ENCODE data around the gene BANP.

- TF ChIP-seq EZH2phosphoT487 (IDR thresholded peaks at IDR 0.05; ENCODE audit: insufficient read depth, low read depth) (no peak), EZH2 (IDR thresholded peaks at IDR 0.05; ENCODE audit: insufficient read depth, poor library complexity, severe bottlenecking) (no peak)
Measured at GRCh38 chr16:87970186-87970585, 19.0 kb downstream of the BANP start.

Measured in GM23248 (cell line).